B cell (primary cell): ENCODE results near the gene KCNQ1OT1.

ENCODE experiments used
- CTCF ChIP-seq: fragments of 200-600 bp; IDR thresholded peaks from one replicate; pipeline ENCODE4 v1.8.0; 2022; ENCODE audit warnings: antibody characterized with exemption, mild to moderate bottlenecking
- EZH2 ChIP-seq: IDR thresholded peaks from 2 replicates; pipeline ENCODE4 v1.6.1; 2012; ENCODE audit warnings: borderline replicate concordance, low read depth, mild to moderate bottlenecking, moderate library complexity, low read length; ENCODE audit not compliant: insufficient read depth, poor library complexity, severe bottlenecking

- TF ChIP-seq EZH2 (no peak), CTCF (no peak)
Observed at GRCh38 chr11:2661173-2662023, 38.4 kb downstream of the KCNQ1OT1 start.
